Measurements from ENCODE around the gene AIFM3. TPM values are rescaled to one million over a fixed set of nuclear protein-coding genes. Genes with fewer than 3 reads are reported as not detected.

AIFM3 gene
- total and polyA plus RNA-seq, 2 of the 4 experiments (the other 2 are of a cell fraction): 0.09 to 0.18 TPM

DNA sequence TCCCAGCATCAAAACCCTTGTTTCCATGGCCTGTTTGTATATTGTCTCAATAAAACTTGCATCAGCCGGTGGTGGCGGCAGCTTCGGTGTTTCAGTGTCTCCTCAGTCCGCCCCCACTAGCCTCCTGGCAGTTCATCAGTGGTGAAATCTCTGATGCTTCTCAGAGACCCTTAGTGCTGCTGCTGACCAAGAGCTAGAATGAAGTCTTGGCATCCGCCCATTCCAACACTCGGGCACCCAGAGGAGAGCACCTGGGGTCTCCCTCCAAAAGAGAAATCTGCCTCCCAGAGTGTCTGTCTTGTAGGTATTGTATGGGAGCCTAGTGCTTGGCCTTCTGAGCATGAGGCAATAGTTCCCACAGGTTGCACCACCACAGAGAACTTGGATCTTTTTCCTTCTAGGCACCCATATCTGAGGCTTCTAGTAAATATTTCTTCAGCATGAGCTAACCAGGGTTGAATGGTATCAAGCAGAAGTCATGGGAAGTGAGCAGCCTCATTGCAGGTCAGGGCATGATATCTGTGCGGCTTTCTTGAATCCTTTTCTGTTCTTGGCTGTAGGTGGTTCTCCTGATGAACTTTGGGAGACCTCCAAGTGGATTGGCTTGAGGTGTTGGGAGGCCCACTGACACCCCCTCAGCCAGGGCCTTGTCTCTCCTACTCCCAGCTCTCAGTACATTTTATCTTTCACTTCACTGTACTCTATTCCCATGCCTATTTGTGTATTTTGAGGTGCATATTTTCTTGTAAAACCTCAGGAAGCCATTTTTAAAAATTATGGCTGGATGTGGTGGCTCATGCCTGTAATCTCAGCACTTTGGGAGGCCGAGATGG, 13.2 kb upstream of the AIFM3 start:
- Histone ChIP-seq H4K20me1 (ENCODE audit: insufficient read depth, low read length) (peaks cover 56% of the 10 kb centered on the region), H4K91ac (ENCODE audit: insufficient read depth, low read depth, low read length) (0 out of 2 replicates have a peak overlapping the region, but pooled peaks have one; percentile 36), H3K4me2 (ENCODE audit: low read depth, low read length) (no peak overlapping the region), H3K4ac (ENCODE audit: low read depth, low read length) (peak overlapping the region; percentile 41; the same call in 1 of the 2 replicates), H3K4me1 (ENCODE audit: control insufficient read depth, insufficient read depth, low read length) (peaks cover 6% of the 10 kb centered on the region; the same call in 1 of the 2 replicates), H2AK5ac (ENCODE audit: low read depth, low read length) (no peak overlapping the region), H3K18ac (ENCODE audit: low read depth, low read length) (no peak overlapping the region), H2BK5ac (ENCODE audit: low read depth, low read length, poor library complexity, severe bottlenecking) (no peak overlapping the region), H2AK9ac (replicated peaks; ENCODE audit: low read depth, low read length, poor library complexity) (no peak overlapping the region), H4K5ac (ENCODE audit: low read depth, low read length) (no peak overlapping the region), H3K9me3 (ENCODE audit: control insufficient read depth, insufficient read depth, low read length) (no peaks in the 10 kb centered on the region), H3K79me1 (ENCODE audit: low read depth in 1 of 2, low read length in 2 of 2) (peaks cover 27 to 72% of the 10 kb centered on the region in 2 experiments), H2BK120ac (ENCODE audit: low read depth, low read length) (no peak overlapping the region), H2BK20ac (ENCODE audit: low read depth, low read length) (no peak overlapping the region), H3K27ac (ENCODE audit: insufficient read depth, low read length) (peak overlapping the region; percentile 50; the same call in 1 of the 2 replicates), H3K9ac (ENCODE audit: low read depth, low read length) (no peak overlapping the region), H3K36me3 (ENCODE audit: control insufficient read depth, insufficient read depth, low read length) (peaks cover 39% of the 10 kb centered on the region), H3K14ac (replicated peaks; ENCODE audit: low read depth, low read length) (no peak overlapping the region), H2AFZ (replicated peaks; ENCODE audit: low read length, poor library complexity) (no peak overlapping the region), H3K23ac (ENCODE audit: low read depth, low read length) (no peak overlapping the region), H3K27me3 (ENCODE audit: control insufficient read depth, insufficient read depth, low read length) (no peaks in the 10 kb centered on the region), H3K4me3 (ENCODE audit: insufficient read depth, low read depth, low read length) (no peak overlapping the region), H4K8ac (ENCODE audit: low read depth in 2 of 2, low read length in 2 of 2) (no peak overlapping the region), H3K9me1 (ENCODE audit: insufficient read depth, low read length) (peaks cover 22% of the 10 kb centered on the region), H2BK15ac (ENCODE audit: low read depth, low read length) (no peak overlapping the region), H3K56ac (ENCODE audit: extremely low read depth, insufficient read depth, low read length) (no peak overlapping the region)
- dilution Hi-C loops (cut with HindIII; ENCODE audit: low sequenced_read_pairs, unreplicated experiment): no loop called here
- TF ChIP-seq CEBPB (IDR thresholded peaks at IDR 0.05; ENCODE audit: low read depth, low read length) (peak; percentile 84), RAD21 (IDR thresholded peaks at IDR 0.05; ENCODE audit: low read length) (no peak)
- CTCF ChIA-PET: interaction anchor here (0.5 kb wide), 1 partner anchor 9 kb away, joined by 5 read pairs; no protein-coding TSS in a partner anchor
- peak; percentile 47 for DNase-seq
- POLR2A ChIA-PET (ENCODE audit: unreplicated experiment): no interaction called here
- WGBS, 2 experiments (ENCODE audit: extremely low coverage in 2 of 2, insufficient read length in 1 of 2): 100% methylated on average over 1 of the region's 8 CpGs; no CpG with 5 or more reads in 1 of the 2 experiments
- no peak for ATAC-seq (ENCODE audit: low read depth)
- in situ Hi-C loops (cut with MboI; ENCODE audit: low sequenced_read_pairs): no loop called here
- intact Hi-C loops (cut with micrococcal nuclease): loop anchor here (10.0 kb wide), 2 partner anchors 69 to 149 kb away; no protein-coding TSS in a partner anchor
- no TSS peak for BruUV-seq (replicated peaks)

Data from IMR-90 (cell line).